GM21381 (cell line): ENCODE measurements around the gene YKT6.

Experiments
- ATAC-seq: cut with Tn5 transposase; IDR thresholded peaks from one replicate; pipeline ENCODE4 v1.9.1; 2021; ENCODE audit warnings: mild to moderate bottlenecking, moderate library complexity; ENCODE audit not compliant: unreplicated experiment

The YKT6 gene

GRCh38 chr7:44200699-44201461 is at the start of gene YKT6:
Gene YKT6, plus strand, starts transcription at chr7:44200978. Its CDS starts 158 bp downstream, at chr7:44201136.
- peak; percentile 99 for ATAC-seq

- no peak for ATAC-seq
Measured at GRCh38 chr7:44151956-44152355, 48.8 kb upstream of the YKT6 start.

- ATAC-seq, result no peak
Measured at GRCh38 chr7:44152971-44153947, 47.5 kb upstream of the YKT6 start.

GRCh38 chr7:44153948-44154335 is 46.8 kb upstream of the YKT6 start:
- no peak for ATAC-seq

GRCh38 chr7:44154703-44155102 is 46.1 kb upstream of the YKT6 start:
- ATAC-seq, result no peak

GRCh38 chr7:44155191-44156185 is 45.3 kb upstream of the YKT6 start:
- ATAC-seq, result no peak

- ATAC-seq, result no peak
Measured at GRCh38 chr7:44156453-44157010, 44.2 kb upstream of the YKT6 start.

- ATAC-seq, result no peak
Measured at GRCh38 chr7:44157116-44158080, 43.4 kb upstream of the YKT6 start.

GRCh38 chr7:44158096-44158872 is 42.5 kb upstream of the YKT6 start:
- ATAC-seq, result no peak

GRCh38 chr7:44158873-44159631 is 41.7 kb upstream of the YKT6 start:
- ATAC-seq, result no peak

GRCh38 chr7:44159824-44160630 is 40.8 kb upstream of the YKT6 start:
- no peak for ATAC-seq

- no peak for ATAC-seq
Measured at GRCh38 chr7:44161371-44161770, 39.4 kb upstream of the YKT6 start.

- no peak for ATAC-seq
Measured at GRCh38 chr7:44162179-44162578, 38.6 kb upstream of the YKT6 start.

- ATAC-seq, result no peak
Measured at GRCh38 chr7:44162785-44163395, 37.9 kb upstream of the YKT6 start.

- ATAC-seq, result no peak
Measured at GRCh38 chr7:44163591-44163990, 37.2 kb upstream of the YKT6 start.

- no peak for ATAC-seq
Measured at GRCh38 chr7:44167920-44168319, 32.9 kb upstream of the YKT6 start.
